ENCODE results near the gene FOXC1. TPM values are rescaled to one million over a fixed set of nuclear protein-coding genes. Genes with fewer than 3 reads are reported as not detected.
A peak's percentile ranks its signal among the peaks of the same experiment; 100 is the strongest.

FOXC1 gene
- total and polyA plus RNA-seq, 9 donors: 1.1 to 4.1 (median 2.4) TPM

- Histone ChIP-seq H3K27ac (ENCODE audit: low read length) (no peak overlapping the region), H3K36me3 (ENCODE audit: control insufficient read depth, insufficient read depth, low read length) (no peaks in the 10 kb centered on the region), H3K4me3 (ENCODE audit: low read length) (no peak overlapping the region), H3K27me3 (ENCODE audit: control insufficient read depth, insufficient read depth, low read length) (peaks cover 39% of the 10 kb centered on the region), H3K4me1 (ENCODE audit: control insufficient read depth, insufficient read depth, low read length) (peaks cover 6% of the 10 kb centered on the region), H3K9me3 (replicated peaks; ENCODE audit: control insufficient read depth, low read depth, low read length) (no peaks in the 10 kb centered on the region)
- DNase-seq: no peak
- WGBS (ENCODE audit: insufficient coverage): 100% methylated on average over 6 of the region's 10 CpGs
Measured at GRCh38 chr6:1630212-1630770, 20.6 kb downstream of the FOXC1 start.

DNA sequence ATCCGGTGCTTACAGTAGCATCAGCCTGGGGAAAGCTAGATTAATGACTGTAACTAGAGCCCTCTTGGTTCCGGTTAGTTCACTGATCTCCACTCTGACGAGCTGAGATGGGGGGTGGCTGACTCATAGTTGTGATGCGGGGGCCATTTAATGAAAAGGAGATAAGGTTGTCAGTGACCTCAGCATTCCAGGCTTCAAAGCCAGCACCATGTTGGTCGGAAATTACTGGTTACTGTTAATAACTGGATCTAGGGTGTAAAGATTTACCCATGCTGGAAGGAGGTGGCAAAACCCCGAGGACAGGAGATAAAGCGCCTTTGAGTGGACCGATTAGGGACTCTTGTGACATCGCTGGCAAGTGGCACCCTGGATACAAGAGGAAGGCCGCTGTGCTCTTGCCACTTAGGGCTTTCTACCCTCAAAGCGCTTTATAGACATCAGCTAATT is 21.1 kb downstream of the FOXC1 start:
- Histone ChIP-seq H3K27ac (ENCODE audit: low read length) (no peak overlapping the region), H3K4me1 (ENCODE audit: control insufficient read depth, insufficient read depth, low read length) (peaks cover 6% of the 10 kb centered on the region), H3K27me3 (ENCODE audit: control insufficient read depth, insufficient read depth, low read length) (peaks cover 34% of the 10 kb centered on the region), H3K36me3 (ENCODE audit: control insufficient read depth, insufficient read depth, low read length) (no peaks in the 10 kb centered on the region), H3K9me3 (replicated peaks; ENCODE audit: control insufficient read depth, low read depth, low read length) (no peaks in the 10 kb centered on the region), H3K4me3 (ENCODE audit: low read length) (no peak overlapping the region)
- 79% methylated on average over 9 of the region's 11 CpGs for WGBS (ENCODE audit: insufficient coverage)
- no peak for DNase-seq

DNA sequence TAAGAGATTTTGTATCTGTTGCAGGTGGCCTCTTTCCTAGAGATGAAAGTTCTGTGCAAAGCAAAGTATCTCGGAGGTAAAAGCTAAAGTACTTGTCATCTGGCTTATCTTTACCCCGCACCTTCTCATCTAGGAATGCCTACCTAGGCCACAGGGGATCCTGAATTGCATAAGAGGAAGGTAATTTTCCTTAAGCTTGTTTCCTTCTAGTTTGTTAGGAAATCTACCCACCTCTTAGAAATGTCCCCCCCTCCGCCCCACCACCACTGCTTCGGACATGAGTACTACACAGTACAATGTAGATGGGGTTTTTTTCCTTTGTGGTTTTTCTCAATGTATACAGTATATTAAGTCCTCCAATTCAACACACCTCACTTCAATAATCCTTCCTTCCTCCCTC is 21.5 kb downstream of the FOXC1 start:
- Histone ChIP-seq H3K36me3 (ENCODE audit: control insufficient read depth, insufficient read depth, low read length) (no peaks in the 10 kb centered on the region), H3K9me3 (replicated peaks; ENCODE audit: control insufficient read depth, low read depth, low read length) (no peaks in the 10 kb centered on the region), H3K4me3 (ENCODE audit: low read length) (no peak overlapping the region), H3K27me3 (ENCODE audit: control insufficient read depth, insufficient read depth, low read length) (peaks cover 30% of the 10 kb centered on the region), H3K27ac (ENCODE audit: low read length) (no peak overlapping the region), H3K4me1 (ENCODE audit: control insufficient read depth, insufficient read depth, low read length) (peaks cover 9% of the 10 kb centered on the region)
- no peak for DNase-seq
- WGBS (ENCODE audit: insufficient coverage): no CpG with 5 or more reads among the region's 4 CpGs

DNA sequence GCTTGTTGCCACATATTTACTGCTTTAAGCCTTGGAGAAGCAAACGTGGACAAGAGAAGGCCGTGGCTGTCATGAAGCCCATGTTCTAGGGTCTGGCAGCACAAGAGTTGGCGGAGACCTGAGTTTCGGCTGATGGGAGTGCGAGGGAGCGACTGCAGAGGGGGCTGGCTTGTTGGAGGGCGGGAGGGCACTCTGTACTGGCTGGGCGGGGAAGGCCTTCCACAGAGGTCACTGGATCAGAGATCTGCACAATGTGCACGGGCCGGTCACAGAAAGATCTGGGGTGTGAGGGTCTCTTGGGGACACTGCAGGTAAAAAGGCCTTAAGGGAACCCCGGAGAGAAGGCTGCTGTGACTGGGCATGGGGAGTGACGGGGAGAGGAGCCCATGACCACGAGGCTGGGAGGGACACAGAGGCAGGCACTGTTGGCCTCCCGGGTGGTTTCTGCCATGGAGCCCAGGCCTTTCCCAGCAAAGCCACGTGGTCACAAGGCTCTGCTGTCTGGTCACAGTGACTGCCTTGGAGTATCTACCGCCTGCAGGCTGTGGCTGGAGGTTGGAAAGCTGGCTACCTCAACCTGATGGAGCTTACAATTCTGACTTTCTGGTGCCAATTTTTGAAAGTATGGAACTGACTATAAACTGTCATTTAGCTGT is 23.8 kb downstream of the FOXC1 start:
- Histone ChIP-seq H3K9me3 (replicated peaks; ENCODE audit: control insufficient read depth, low read depth, low read length) (no peaks in the 10 kb centered on the region), H3K27me3 (ENCODE audit: control insufficient read depth, insufficient read depth, low read length) (peaks cover 14% of the 10 kb centered on the region), H3K4me1 (ENCODE audit: control insufficient read depth, insufficient read depth, low read length) (peaks cover 9% of the 10 kb centered on the region), H3K27ac (ENCODE audit: low read length) (no peak overlapping the region), H3K4me3 (ENCODE audit: low read length) (no peak overlapping the region), H3K36me3 (ENCODE audit: control insufficient read depth, insufficient read depth, low read length) (no peaks in the 10 kb centered on the region)
- no peak for DNase-seq
- WGBS (ENCODE audit: insufficient coverage): 89% methylated on average over 16 of the region's 16 CpGs

DNA sequence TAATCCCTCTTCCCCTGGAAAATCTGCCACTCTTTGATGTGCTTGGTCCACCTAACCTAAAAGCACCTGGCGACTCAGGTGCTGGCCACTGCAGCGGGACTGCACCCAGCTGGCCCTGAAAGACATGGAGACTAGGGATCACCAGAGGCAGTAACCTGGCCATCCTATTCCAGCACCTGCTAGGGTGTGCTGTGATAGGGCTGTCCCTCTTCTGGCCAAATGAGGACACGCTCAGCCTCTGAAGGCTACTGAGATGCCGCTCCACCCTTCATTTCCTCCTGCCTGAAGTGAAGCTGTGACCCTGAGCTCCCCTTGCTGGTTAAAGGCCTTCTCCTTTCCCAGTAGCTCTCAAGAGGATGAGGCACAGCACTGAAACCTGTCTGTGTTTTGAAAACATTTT is 24.4 kb downstream of the FOXC1 start:
- Histone ChIP-seq H3K4me3 (ENCODE audit: low read length) (no peak overlapping the region), H3K27me3 (ENCODE audit: control insufficient read depth, insufficient read depth, low read length) (peaks cover 14% of the 10 kb centered on the region), H3K27ac (ENCODE audit: low read length) (no peak overlapping the region), H3K4me1 (ENCODE audit: control insufficient read depth, insufficient read depth, low read length) (peaks cover 9% of the 10 kb centered on the region), H3K36me3 (ENCODE audit: control insufficient read depth, insufficient read depth, low read length) (no peaks in the 10 kb centered on the region), H3K9me3 (replicated peaks; ENCODE audit: control insufficient read depth, low read depth, low read length) (no peaks in the 10 kb centered on the region)
- no peak for DNase-seq
- 96% methylated on average over 4 of the region's 4 CpGs for WGBS (ENCODE audit: insufficient coverage)

GRCh38 chr6:1635305-1636010 is 25.7 kb downstream of the FOXC1 start:
- H3K27ac ChIP-seq (ENCODE audit: low read length): no peak overlapping the region
- 43% methylated on average over 16 of the region's 23 CpGs for WGBS (ENCODE audit: insufficient coverage)
- no peaks in the 10 kb centered on the region for H3K9me3 ChIP-seq (replicated peaks; ENCODE audit: control insufficient read depth, low read depth, low read length)
- peaks cover 9% of the 10 kb centered on the region for H3K4me1 ChIP-seq (ENCODE audit: control insufficient read depth, insufficient read depth, low read length)
- peak; percentile 47 for DNase-seq
- no peaks in the 10 kb centered on the region for H3K36me3 ChIP-seq (ENCODE audit: control insufficient read depth, insufficient read depth, low read length)
- H3K27me3 ChIP-seq (ENCODE audit: control insufficient read depth, insufficient read depth, low read length): peaks cover 3% of the 10 kb centered on the region
- no peak overlapping the region for H3K4me3 ChIP-seq (ENCODE audit: low read length)

DNA sequence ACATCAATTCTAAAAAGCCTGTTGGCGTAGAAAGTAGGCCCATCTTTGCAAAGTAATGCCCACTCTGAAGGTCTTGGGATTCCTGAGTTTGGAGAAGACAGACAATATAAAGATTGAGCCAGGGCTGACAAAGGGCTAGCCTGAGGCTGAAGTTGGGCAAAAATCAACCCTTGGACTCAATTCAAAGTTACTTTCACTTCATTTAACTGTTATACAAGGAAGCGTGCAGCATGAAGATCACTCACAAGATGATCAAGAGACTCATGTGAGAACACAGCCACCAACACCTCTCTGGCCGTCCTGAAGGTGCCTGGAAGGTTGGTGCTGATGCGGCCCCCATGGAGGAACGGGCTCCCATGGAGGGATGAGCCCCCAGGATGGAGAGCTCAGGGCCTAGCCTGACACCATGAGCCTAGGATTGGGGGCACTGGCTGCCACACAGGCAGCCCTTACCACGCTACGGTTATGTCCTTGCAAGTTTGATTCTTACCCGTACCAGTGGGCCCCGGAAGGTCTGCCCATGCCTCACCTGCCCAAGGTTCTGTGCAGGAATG is 26.6 kb downstream of the FOXC1 start:
- Histone ChIP-seq H3K4me3 (ENCODE audit: low read length) (no peak overlapping the region), H3K4me1 (ENCODE audit: control insufficient read depth, insufficient read depth, low read length) (peaks cover 9% of the 10 kb centered on the region), H3K27ac (ENCODE audit: low read length) (no peak overlapping the region), H3K36me3 (ENCODE audit: control insufficient read depth, insufficient read depth, low read length) (no peaks in the 10 kb centered on the region), H3K9me3 (replicated peaks; ENCODE audit: control insufficient read depth, low read depth, low read length) (no peaks in the 10 kb centered on the region), H3K27me3 (ENCODE audit: control insufficient read depth, insufficient read depth, low read length) (peaks cover 2% of the 10 kb centered on the region)
- DNase-seq: no peak
- 99% methylated on average over 8 of the region's 9 CpGs for whole genome bisulfite sequencing (ENCODE audit: insufficient coverage)

GRCh38 chr6:1636971-1637871 is 27.5 kb downstream of the FOXC1 start:
- Histone ChIP-seq H3K27ac (ENCODE audit: low read length) (no peak overlapping the region), H3K9me3 (replicated peaks; ENCODE audit: control insufficient read depth, low read depth, low read length) (no peaks in the 10 kb centered on the region), H3K4me3 (ENCODE audit: low read length) (no peak overlapping the region), H3K27me3 (ENCODE audit: control insufficient read depth, insufficient read depth, low read length) (peaks cover 2% of the 10 kb centered on the region), H3K36me3 (ENCODE audit: control insufficient read depth, insufficient read depth, low read length) (no peaks in the 10 kb centered on the region), H3K4me1 (ENCODE audit: control insufficient read depth, insufficient read depth, low read length) (peaks cover 9% of the 10 kb centered on the region)
- no peak for DNase-seq
- WGBS (ENCODE audit: insufficient coverage): 75% methylated on average over 18 of the region's 20 CpGs

DNA sequence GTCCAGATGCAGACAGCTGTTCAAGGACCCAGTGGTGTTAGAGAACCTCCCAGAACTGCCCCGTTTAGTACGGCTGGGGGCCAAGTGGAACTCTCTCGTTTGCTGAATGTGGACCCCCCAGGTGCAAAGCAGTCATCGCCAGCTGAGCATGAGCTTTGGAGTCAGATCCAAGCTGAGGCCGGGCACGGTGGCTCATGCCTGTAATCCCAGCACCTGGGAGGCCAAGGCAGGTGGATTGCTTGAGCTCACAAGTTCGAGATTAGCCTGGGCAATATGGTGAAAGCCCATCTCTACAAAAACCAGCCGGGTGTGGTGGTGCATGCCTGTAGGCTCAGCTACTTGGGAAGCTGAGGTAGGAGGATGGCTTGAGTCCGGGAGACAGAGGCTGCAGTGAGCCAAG is 29.7 kb downstream of the FOXC1 start:
- H3K4me3 ChIP-seq (ENCODE audit: low read length): no peak overlapping the region
- peaks cover 4% of the 10 kb centered on the region for H3K27me3 ChIP-seq (ENCODE audit: control insufficient read depth, insufficient read depth, low read length)
- H3K36me3 ChIP-seq (ENCODE audit: control insufficient read depth, insufficient read depth, low read length): no peaks in the 10 kb centered on the region
- H3K4me1 ChIP-seq (ENCODE audit: control insufficient read depth, insufficient read depth, low read length): peaks cover 12% of the 10 kb centered on the region
- 77% methylated on average over 7 of the region's 9 CpGs for WGBS (ENCODE audit: insufficient coverage)
- no peaks in the 10 kb centered on the region for H3K9me3 ChIP-seq (replicated peaks; ENCODE audit: control insufficient read depth, low read depth, low read length)
- H3K27ac ChIP-seq (ENCODE audit: low read length): no peak overlapping the region
- no peak for DNase-seq

Measured in muscle of leg (tissue), 11 donors.